ENCODE data around the gene GAL. TPM values are rescaled to one million over a fixed set of nuclear protein-coding genes. Genes with fewer than 3 reads are reported as not detected.

Gene GAL
- total RNA-seq, 1 experiment from 2014 or later: 65.2 TPM

GRCh38 chr11:68727783-68728182 is 43.4 kb downstream of the GAL start:
- Mint-ChIP-seq H3K36me3 (ENCODE audit: insufficient read depth in 1 of 3, low read depth in 3 of 3) (peaks cover 0 to 5% (median 0%) of the 10 kb centered on the region in 3 experiments; a peak in 3 of 7 replicates), H3K4me1 (peaks cover 9 to 16% of the 10 kb centered on the region in 2 experiments), H3K27me3 (ENCODE audit: low read depth) (no peaks in the 10 kb centered on the region), H3K4me3 (no peak overlapping the region), H3K27ac (no peak overlapping the region), H3K9me3 (no peaks in the 10 kb centered on the region)
- H2BK12ac ChIP-seq (ENCODE audit: insufficient read length, low read depth, low read length): no peak overlapping the region
- no peak overlapping the region for H3K27ac ChIP-seq (ENCODE audit: insufficient read length, low read depth, low read length)
- H2BK5ac ChIP-seq (ENCODE audit: insufficient read length, low read length): no peak overlapping the region
- H3K23ac ChIP-seq (ENCODE audit: insufficient read length, low read depth, low read length): no peak overlapping the region
- no peak overlapping the region for H4K5ac ChIP-seq (ENCODE audit: insufficient read length, low read depth, low read length)
- no peak overlapping the region for H2BK20ac ChIP-seq (ENCODE audit: low read depth, low read length, poor library complexity, severe bottlenecking)
- H3K4me1 ChIP-seq (ENCODE audit: insufficient read depth, low read length): peaks cover 4% of the 10 kb centered on the region; the same call in 1 of the 2 replicates
- H3K18ac ChIP-seq (ENCODE audit: insufficient read length, low read depth, low read length): no peak overlapping the region
- no peak overlapping the region for H4K8ac ChIP-seq (replicated peaks; ENCODE audit: insufficient read length, low read depth, low read length)
- no peak overlapping the region for H2AFZ ChIP-seq (ENCODE audit: low read length)
- H4K20me1 ChIP-seq (ENCODE audit: control insufficient read depth, insufficient read depth, insufficient read length): no peaks in the 10 kb centered on the region
- no peak overlapping the region for H3K4ac ChIP-seq (ENCODE audit: low read depth, low read length)
- H3K23me2 ChIP-seq (ENCODE audit: insufficient read length, low read depth, low read length, poor library complexity, severe bottlenecking): no peaks in the 10 kb centered on the region
- H3K56ac ChIP-seq (ENCODE audit: insufficient read length, low read depth, low read length): no peak overlapping the region
- TF ChIP-seq CTCF (conservative IDR thresholded peaks at IDR 0.05): no peak; the same call in 2 of the 3 replicates
- H2BK15ac ChIP-seq (ENCODE audit: low read depth, low read length): no peak overlapping the region
- no peaks in the 10 kb centered on the region for H3K27me3 ChIP-seq (ENCODE audit: insufficient read depth, low read length)
- WGBS (ENCODE audit: extremely low coverage, insufficient read length, low lambda C conversion rate): no CpG with 5 or more reads among the region's 6 CpGs
- H3K79me1 ChIP-seq (ENCODE audit: insufficient read depth, low read depth, low read length, poor library complexity, severe bottlenecking): no peaks in the 10 kb centered on the region
- H3K9me3 ChIP-seq (ENCODE audit: control insufficient read depth, low read depth, low read length): no peaks in the 10 kb centered on the region
- no peak overlapping the region for H2AK5ac ChIP-seq (ENCODE audit: insufficient read length, low read length)
- H4K91ac ChIP-seq (ENCODE audit: insufficient read length, low read depth, low read length): no peak overlapping the region
- H3K4me2 ChIP-seq (ENCODE audit: insufficient read depth, insufficient read length, low read length): no peak overlapping the region
- H3K14ac ChIP-seq (ENCODE audit: insufficient read depth, low read length): no peak overlapping the region
- DNase-seq: no peak
- H2BK120ac ChIP-seq (ENCODE audit: low read depth, low read length, poor library complexity, severe bottlenecking): no peak overlapping the region
- H3K9ac ChIP-seq (ENCODE audit: extremely low read depth, insufficient read length, low read length): no peak overlapping the region
- no peaks in the 10 kb centered on the region for H3K79me2 ChIP-seq (ENCODE audit: insufficient read depth, low read length)
- H3T11ph ChIP-seq (ENCODE audit: low read length): no peak overlapping the region
